AG04449 (cell line): ENCODE results near the gene ENTPD6.
A peak's percentile ranks its signal among the peaks of the same experiment; 100 is the strongest.

Experiments used
- CTCF ChIA-PET: fragments of 350-600 bp; formaldehyde crosslinking; extraction: SDS; loops from one replicate; lab custom pipeline; 2021; ENCODE audit warnings: antibody characterized with exemption; lab: Yijun Ruan, JAX
- POLR2A ChIA-PET: fragments of 400-600, 350-600 bp; formaldehyde crosslinking; extraction: SDS; loops from one replicate; lab custom pipeline; 2020; ENCODE audit warnings: antibody characterized with exemption, inconsistent platforms; lab: Yijun Ruan, JAX
- DNase-seq: peaks from one replicate; pipeline ENCODE4 v3.0.0-alpha.2; 2010; ENCODE audit warnings: low read depth, low spot score
- H3K4me3 ChIP-seq: 2 replicates; pipeline ENCODE4 v1.5.1; 2011; ENCODE audit warnings: low read depth, mild to moderate bottlenecking, control low read depth, low read length
- TF ChIP-seq, protein P1 (sequence below): IDR thresholded peaks from one replicate; pipeline ENCODE4 v1.5.1; 2011; ENCODE audit warnings: mild to moderate bottlenecking, moderate library complexity, low read length, control low read depth, inconsistent platforms; ENCODE audit not compliant: insufficient read depth; ENCODE audit errors: missing control alignments

Gene ENTPD6

DNA sequence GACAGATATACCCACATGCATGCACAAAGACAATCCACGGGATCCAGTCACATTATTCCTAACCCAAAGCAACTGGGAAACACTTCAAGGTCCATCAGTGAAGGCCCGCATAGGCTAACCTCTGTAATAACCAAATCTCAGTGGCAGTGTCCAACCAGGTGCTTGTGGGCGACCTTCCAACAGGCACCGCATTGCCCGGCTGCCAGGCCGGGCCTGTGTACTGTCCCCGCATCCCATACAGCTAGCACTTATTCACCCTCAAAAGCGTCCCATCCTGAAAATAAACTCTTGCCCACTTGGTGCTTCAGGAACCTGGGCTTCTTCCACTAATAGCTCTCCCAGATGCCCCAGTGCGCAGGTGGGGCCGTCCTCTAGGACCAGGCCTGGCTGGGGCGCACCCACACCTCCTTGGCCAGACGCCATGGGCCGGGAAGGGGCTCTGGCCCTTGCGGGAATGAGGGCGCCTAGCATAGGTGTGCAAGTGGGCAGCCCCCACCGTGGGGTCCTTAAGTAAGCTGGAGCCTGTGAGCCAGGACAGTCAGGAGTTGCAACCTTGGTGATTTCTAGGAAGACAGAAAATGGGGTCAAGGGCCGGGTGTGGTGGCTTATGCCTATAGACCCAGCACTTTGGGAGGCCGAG is 1.1 kb upstream of the ENTPD6 start:
- no peak for DNase-seq
- ChIA-PET CTCF (interaction anchor here (1.2 to 2.9 kb wide), 4 partner anchors 15 to 201 kb away, joined by 4 to 16 read pairs (median 8); partner anchors contain the start of genes APMAP and PYGB), POLR2A (interaction anchor here (0.7 kb wide), 2 partner anchors 53 to 58 kb away, joined by 3 to 5 read pairs; no protein-coding TSS in a partner anchor)
- TF ChIP-seq, protein P1, sequence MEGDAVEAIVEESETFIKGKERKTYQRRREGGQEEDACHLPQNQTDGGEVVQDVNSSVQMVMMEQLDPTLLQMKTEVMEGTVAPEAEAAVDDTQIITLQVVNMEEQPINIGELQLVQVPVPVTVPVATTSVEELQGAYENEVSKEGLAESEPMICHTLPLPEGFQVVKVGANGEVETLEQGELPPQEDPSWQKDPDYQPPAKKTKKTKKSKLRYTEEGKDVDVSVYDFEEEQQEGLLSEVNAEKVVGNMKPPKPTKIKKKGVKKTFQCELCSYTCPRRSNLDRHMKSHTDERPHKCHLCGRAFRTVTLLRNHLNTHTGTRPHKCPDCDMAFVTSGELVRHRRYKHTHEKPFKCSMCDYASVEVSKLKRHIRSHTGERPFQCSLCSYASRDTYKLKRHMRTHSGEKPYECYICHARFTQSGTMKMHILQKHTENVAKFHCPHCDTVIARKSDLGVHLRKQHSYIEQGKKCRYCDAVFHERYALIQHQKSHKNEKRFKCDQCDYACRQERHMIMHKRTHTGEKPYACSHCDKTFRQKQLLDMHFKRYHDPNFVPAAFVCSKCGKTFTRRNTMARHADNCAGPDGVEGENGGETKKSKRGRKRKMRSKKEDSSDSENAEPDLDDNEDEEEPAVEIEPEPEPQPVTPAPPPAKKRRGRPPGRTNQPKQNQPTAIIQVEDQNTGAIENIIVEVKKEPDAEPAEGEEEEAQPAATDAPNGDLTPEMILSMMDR: no peak
- no peak overlapping the region for H3K4me3 ChIP-seq

GRCh38 chr20:25195962-25196785 is 662 bp downstream of the ENTPD6 start:
- H3K4me3 ChIP-seq: peak overlapping the region; percentile 86
- CTCF ChIA-PET: interaction anchor here (1.1 to 2.9 kb wide), 2 partner anchors 51 to 202 kb away, joined by 3 to 11 read pairs; no protein-coding TSS in a partner anchor
- no peak for DNase-seq
- TF ChIP-seq, protein P1: no peak
- POLR2A ChIA-PET: no interaction called here

- peak overlapping the region; percentile 86 for H3K4me3 ChIP-seq
- ChIA-PET CTCF (interaction anchor here (1.1 to 2.9 kb wide), 2 partner anchors 50 to 203 kb away, joined by 3 to 11 read pairs; no protein-coding TSS in a partner anchor), POLR2A (no interaction called here)
- TF ChIP-seq, protein P1: no peak
- DNase-seq: no peak
These were observed 1.2 kb downstream of the ENTPD6 start for GRCh38 chr20:25196786-25197120.

- POLR2A ChIA-PET: no interaction called here
- CTCF ChIA-PET: interaction anchor here (1.1 to 2.9 kb wide), 2 partner anchors 50 to 203 kb away, joined by 3 to 11 read pairs; no protein-coding TSS in a partner anchor
- DNase-seq: no peak
- peak overlapping the region; percentile 86; the same call in 1 of the 2 replicates for H3K4me3 ChIP-seq
- TF ChIP-seq, protein P1: no peak
These were observed 1.8 kb downstream of the ENTPD6 start for GRCh38 chr20:25197183-25197869.

DNA sequence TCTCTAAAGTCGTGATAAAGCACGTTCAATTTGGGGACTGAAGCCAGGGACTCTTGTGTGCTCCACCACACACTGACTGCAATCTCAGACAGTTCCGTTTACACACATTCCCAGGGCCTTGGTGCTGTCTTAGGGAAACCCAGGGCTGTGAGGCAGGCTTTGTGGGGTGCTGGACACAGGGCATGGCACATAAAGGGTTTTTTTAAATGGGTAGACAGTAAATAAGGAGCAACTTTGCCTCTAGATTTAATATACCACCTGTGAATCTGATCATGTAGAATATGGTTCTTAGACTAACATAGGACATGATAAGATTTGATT is 2.3 kb downstream of the ENTPD6 start:
- no peak for DNase-seq
- TF ChIP-seq, protein P1: no peak
- H3K4me3 ChIP-seq: no peak overlapping the region
- POLR2A ChIA-PET: no interaction called here
- CTCF ChIA-PET: no interaction called here
